DND-41 (cell line): ENCODE results near the gene MOK.
"Not testable (repeated sequence)": the region's sequence is repeated elsewhere in the genome, so short reads cannot be mapped to it uniquely, and the experiment has no call there.

Experiments
- ATAC-seq: fragments of 200-7000 bp; cut with Tn5 transposase; 3 replicates; pipeline ENCODE4 v1.9.1; 2021; ENCODE audit warnings: low read depth; ENCODE audit not compliant: insufficient read depth
- DNase-seq: peaks from one replicate; pipeline ENCODE4 v3.0.0-alpha.2; 2020
- H2AFZ ChIP-seq: 2 replicates; pipeline ENCODE4 v1.6.0; 2012; ENCODE audit warnings: low read depth, low read length
- H3K27ac ChIP-seq: 2 replicates; pipeline ENCODE4 v1.5.1; 2012; ENCODE audit warnings: low read length, inconsistent platforms
- H3K27me3 ChIP-seq: fragments of 200-600 bp; sonication (generic); 2 replicates; pipeline ENCODE4 v1.6.0; 2012; ENCODE audit warnings: low read length, mild to moderate bottlenecking, inconsistent platforms; ENCODE audit not compliant: insufficient read depth, poor library complexity
- H3K36me3 ChIP-seq: 2 replicates; pipeline ENCODE4 v1.5.1; 2012; ENCODE audit warnings: low read length, inconsistent platforms; ENCODE audit not compliant: insufficient read depth
- H3K4me1 ChIP-seq: 2 replicates; pipeline ENCODE4 v1.5.1; 2012; ENCODE audit warnings: mild to moderate bottlenecking, low read length; ENCODE audit not compliant: insufficient read depth
- H3K4me2 ChIP-seq: 2 replicates; pipeline ENCODE4 v1.6.0; 2012; ENCODE audit warnings: mild to moderate bottlenecking, moderate library complexity, low read length, inconsistent platforms; ENCODE audit not compliant: insufficient read depth
- H3K4me3 ChIP-seq, 2 experiments: fragments of 200-600 bp in 1 of 2; shearing (Covaris generic) in 1 of 2; 2 replicates each; pipeline ENCODE4 v1.5.1; 2012 to 2016; ENCODE audit warnings: inconsistent platforms in 2 of 2, low read length in 2 of 2, mild to moderate bottlenecking in 2 of 2, low read depth in 1 of 2, moderate library complexity in 1 of 2
- H3K79me2 ChIP-seq: 2 replicates; pipeline ENCODE4 v1.6.0; 2012; ENCODE audit warnings: low read length, inconsistent platforms; ENCODE audit not compliant: insufficient read depth
- H3K9ac ChIP-seq: 2 replicates; pipeline ENCODE4 v1.6.0; 2012; ENCODE audit warnings: low read depth, mild to moderate bottlenecking, inconsistent platforms, low read length, moderate library complexity
- H3K9me3 ChIP-seq: 2 replicates; pipeline ENCODE4 v1.5.1; 2012; ENCODE audit warnings: low read length, moderate library complexity, mild to moderate bottlenecking, inconsistent platforms; ENCODE audit not compliant: insufficient read depth, severe bottlenecking
- H4K20me1 ChIP-seq: 2 replicates; pipeline ENCODE4 v1.6.0; 2012; ENCODE audit warnings: low read length; ENCODE audit not compliant: insufficient read depth
- EZH2 ChIP-seq: IDR thresholded peaks from 3 replicates; pipeline ENCODE4 v1.6.1; 2012; ENCODE audit warnings: borderline replicate concordance, low read depth, mild to moderate bottlenecking, moderate library complexity, low read length, inconsistent platforms; ENCODE audit not compliant: severe bottlenecking
- TF ChIP-seq, protein P1 (sequence below): IDR thresholded peaks from 2 replicates; pipeline ENCODE4 v1.5.1; 2012; ENCODE audit warnings: borderline replicate concordance, low read length, moderate library complexity, mild to moderate bottlenecking; ENCODE audit not compliant: poor library complexity, severe bottlenecking; ENCODE audit errors: extremely low read depth

MOK gene

DNA sequence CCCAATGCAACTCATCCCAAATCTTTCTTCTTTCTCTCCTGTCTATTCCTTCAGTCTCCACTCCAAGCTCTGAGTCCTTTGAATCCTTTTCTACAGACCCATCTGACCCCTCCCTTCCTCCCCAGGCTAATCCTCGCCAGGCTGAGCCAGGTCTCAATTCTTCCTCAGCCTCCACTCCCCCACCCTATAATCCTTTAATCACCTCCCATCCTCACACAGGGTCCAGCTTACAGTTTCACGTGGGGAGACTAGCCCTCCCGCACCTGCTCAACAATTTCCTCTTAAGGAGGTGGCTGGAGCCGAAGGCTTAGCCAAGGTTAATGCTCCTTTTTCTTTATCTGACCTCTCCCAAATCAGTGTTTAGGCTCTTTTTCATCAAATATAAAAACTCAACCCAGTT lies 63.8 kb downstream of the MOK start:
- Histone ChIP-seq H3K4me3 (no peak overlapping the region), H3K36me3 (no peaks in the 10 kb centered on the region), H2AFZ (no peak overlapping the region), H3K27me3 (no peaks in the 10 kb centered on the region), H3K9me3 (peaks cover 2% of the 10 kb centered on the region), H3K9ac (no peak overlapping the region), H3K27ac (no peak overlapping the region), H3K79me2 (no peaks in the 10 kb centered on the region), H3K4me2 (no peak overlapping the region), H4K20me1 (no peaks in the 10 kb centered on the region), H3K4me1 (no peaks in the 10 kb centered on the region)
- no peak for ATAC-seq
- no peak for DNase-seq
- TF ChIP-seq, protein P1, sequence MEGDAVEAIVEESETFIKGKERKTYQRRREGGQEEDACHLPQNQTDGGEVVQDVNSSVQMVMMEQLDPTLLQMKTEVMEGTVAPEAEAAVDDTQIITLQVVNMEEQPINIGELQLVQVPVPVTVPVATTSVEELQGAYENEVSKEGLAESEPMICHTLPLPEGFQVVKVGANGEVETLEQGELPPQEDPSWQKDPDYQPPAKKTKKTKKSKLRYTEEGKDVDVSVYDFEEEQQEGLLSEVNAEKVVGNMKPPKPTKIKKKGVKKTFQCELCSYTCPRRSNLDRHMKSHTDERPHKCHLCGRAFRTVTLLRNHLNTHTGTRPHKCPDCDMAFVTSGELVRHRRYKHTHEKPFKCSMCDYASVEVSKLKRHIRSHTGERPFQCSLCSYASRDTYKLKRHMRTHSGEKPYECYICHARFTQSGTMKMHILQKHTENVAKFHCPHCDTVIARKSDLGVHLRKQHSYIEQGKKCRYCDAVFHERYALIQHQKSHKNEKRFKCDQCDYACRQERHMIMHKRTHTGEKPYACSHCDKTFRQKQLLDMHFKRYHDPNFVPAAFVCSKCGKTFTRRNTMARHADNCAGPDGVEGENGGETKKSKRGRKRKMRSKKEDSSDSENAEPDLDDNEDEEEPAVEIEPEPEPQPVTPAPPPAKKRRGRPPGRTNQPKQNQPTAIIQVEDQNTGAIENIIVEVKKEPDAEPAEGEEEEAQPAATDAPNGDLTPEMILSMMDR = no peak
- TF ChIP-seq EZH2 = no peak

DNA sequence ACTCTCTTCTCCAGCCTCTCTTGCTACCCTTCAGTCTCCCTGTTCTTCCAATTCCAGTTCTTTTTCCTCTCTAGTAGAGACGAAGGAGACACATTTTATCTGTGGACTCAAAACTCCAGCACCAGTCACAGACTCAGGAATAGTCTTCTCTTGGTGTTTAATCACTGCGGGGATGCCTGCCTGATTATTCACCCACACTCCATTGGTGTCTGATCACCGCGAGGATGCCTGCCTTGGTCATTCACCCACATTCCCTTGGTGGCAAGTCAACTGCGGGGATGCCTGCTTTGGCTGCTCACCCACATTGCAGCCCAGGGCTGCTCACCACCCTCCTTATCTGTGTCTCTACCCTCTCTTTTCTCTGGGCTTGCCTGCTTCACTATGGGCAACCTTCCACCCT lies 64.5 kb downstream of the MOK start:
- not testable (repeated sequence) for DNase-seq, H3K4me3 ChIP-seq

DNA sequence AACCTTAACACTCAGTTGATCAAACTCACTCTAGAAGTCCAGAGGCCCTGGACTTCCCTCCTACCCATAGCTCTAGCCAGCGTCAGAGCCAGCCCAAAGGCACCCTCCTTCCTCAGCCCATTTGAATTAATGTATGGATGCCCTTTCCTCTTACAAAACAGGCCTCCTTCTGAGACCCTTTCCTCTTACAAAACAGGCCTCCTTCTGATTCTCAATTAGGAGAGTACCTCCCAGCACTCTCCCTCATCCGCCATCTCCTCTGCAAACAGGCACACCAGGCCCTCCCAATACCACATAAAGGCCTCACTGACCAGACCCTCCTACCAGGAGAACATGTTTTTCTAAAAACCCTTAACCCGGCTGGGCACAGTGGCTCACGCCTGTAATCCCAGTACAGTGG lies 65.7 kb downstream of the MOK start:
- Histone ChIP-seq H3K27me3 (no peaks in the 10 kb centered on the region), H3K4me2 (no peak overlapping the region), H3K27ac (no peak overlapping the region), H3K36me3 (no peaks in the 10 kb centered on the region), H3K4me1 (no peaks in the 10 kb centered on the region), H4K20me1 (no peaks in the 10 kb centered on the region), H3K4me3 (no peak overlapping the region), H3K9me3 (peaks cover 2% of the 10 kb centered on the region), H2AFZ (no peak overlapping the region), H3K79me2 (no peaks in the 10 kb centered on the region), H3K9ac (no peak overlapping the region)
- DNase-seq = no peak
- TF ChIP-seq, protein P1 = no peak
- TF ChIP-seq EZH2 = no peak
- no peak for ATAC-seq

More for the DNA sequence above, 64.5 kb downstream of the MOK start:
- not testable (repeated sequence) for H3K27me3 ChIP-seq, H3K4me1 ChIP-seq, H3K79me2 ChIP-seq, H3K4me2 ChIP-seq, H3K9me3 ChIP-seq, H4K20me1 ChIP-seq, H3K27ac ChIP-seq, H3K36me3 ChIP-seq, H2AFZ ChIP-seq, H3K9ac ChIP-seq, ATAC-seq

DNA sequence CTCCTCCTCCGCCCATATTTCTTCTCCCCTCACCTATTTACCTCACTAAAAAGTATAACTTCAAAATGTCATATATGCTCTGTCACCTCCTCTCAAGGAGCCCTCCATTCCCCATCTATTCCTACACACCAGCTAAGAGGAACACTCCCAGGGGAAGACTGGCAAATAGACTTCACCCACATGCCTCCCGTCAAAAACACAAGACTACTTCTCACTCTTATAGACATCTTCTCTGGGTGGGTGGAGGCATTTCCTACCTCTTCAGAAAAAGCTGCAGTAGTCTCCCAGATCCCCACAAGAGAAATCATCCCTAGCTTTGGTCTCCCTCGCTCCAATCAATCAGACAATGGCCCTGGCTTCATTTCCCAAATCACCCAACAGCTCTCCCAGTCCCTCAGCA lies 66.2 kb downstream of the MOK start:
- Histone ChIP-seq H3K36me3 (no peaks in the 10 kb centered on the region), H2AFZ (no peak overlapping the region), H3K9ac (no peak overlapping the region), H3K27ac (no peak overlapping the region), H3K27me3 (no peaks in the 10 kb centered on the region), H3K4me1 (no peaks in the 10 kb centered on the region), H3K9me3 (peaks cover 2% of the 10 kb centered on the region), H3K4me3 (no peak overlapping the region), H4K20me1 (no peaks in the 10 kb centered on the region), H3K4me2 (no peak overlapping the region), H3K79me2 (no peaks in the 10 kb centered on the region)
- no peak for TF ChIP-seq EZH2
- TF ChIP-seq, protein P1 = no peak
- DNase-seq (no peak), ATAC-seq (no peak)
